IMR-90 (cell line): ENCODE results near the gene DPYD. TPM values are rescaled to one million over a fixed set of nuclear protein-coding genes. Genes with fewer than 3 reads are reported as not detected.

Source experiments
- ATAC-seq: fragments of 200-7000 bp; cut with Tn5 transposase; 2 replicates; pipeline ENCODE4 v1.9.1; 2020; ENCODE audit warnings: low read depth, mild to moderate bottlenecking, moderate library complexity
- BruUV-seq: library from RNA; stranded (reverse); fragments of 400-500 nt; replicated peaks from 2 replicates; lab custom pipeline; 2021; lab: Mats Ljungman, UMichigan
- CTCF ChIA-PET: fragments of 300-600 bp; formaldehyde crosslinking; extraction: SDS; loops from one replicate; lab custom pipeline; 2021; ENCODE audit warnings: antibody characterized with exemption; lab: Yijun Ruan, JAX
- POLR2A ChIA-PET: fragments of 300-600 bp; sonication (Branson Sonifier 250); formaldehyde crosslinking; loops from one replicate; lab custom pipeline; 2022; ENCODE audit warnings: antibody characterized with exemption; ENCODE audit not compliant: unreplicated experiment; lab: Charles Lee
- DNase-seq: peaks from one replicate; pipeline ENCODE4 v3.0.0; 2013
- H2AFZ ChIP-seq: replicated peaks from 2 replicates; pipeline ENCODE3; 2013; ENCODE audit warnings: low read length, mild to moderate bottlenecking; ENCODE audit not compliant: poor library complexity
- H2AK5ac ChIP-seq: 2 replicates; pipeline ENCODE4 v1.6.1; 2013; ENCODE audit warnings: low read depth, low read length, inconsistent platforms
- H2AK9ac ChIP-seq: replicated peaks from 2 replicates; pipeline ENCODE3; 2013; ENCODE audit warnings: mild to moderate bottlenecking, low read depth, low read length, moderate library complexity; ENCODE audit not compliant: poor library complexity
- H2BK120ac ChIP-seq: 2 replicates; pipeline ENCODE4 v1.6.1; 2013; ENCODE audit warnings: low read depth, low read length, inconsistent platforms
- H2BK15ac ChIP-seq: 3 replicates; pipeline ENCODE4 v1.6.1; 2013; ENCODE audit warnings: low read depth, low read length, inconsistent platforms
- H2BK20ac ChIP-seq: 2 replicates; pipeline ENCODE4 v1.6.1; 2013; ENCODE audit warnings: low read depth, mild to moderate bottlenecking, inconsistent platforms, low read length, moderate library complexity
- H2BK5ac ChIP-seq: 2 replicates; pipeline ENCODE4 v1.6.1; 2013; ENCODE audit warnings: mild to moderate bottlenecking, low read depth, low read length, inconsistent platforms; ENCODE audit not compliant: poor library complexity, severe bottlenecking
- H3K14ac ChIP-seq: replicated peaks from 2 replicates; pipeline ENCODE4 v1.6.1; 2013; ENCODE audit warnings: low read depth, low read length, inconsistent platforms
- H3K18ac ChIP-seq: 2 replicates; pipeline ENCODE4 v1.6.1; 2013; ENCODE audit warnings: low read depth, low read length, control low read depth
- H3K23ac ChIP-seq: 2 replicates; pipeline ENCODE4 v1.6.1; 2013; ENCODE audit warnings: low read depth, low read length, inconsistent platforms
- H3K27ac ChIP-seq: 2 replicates; pipeline ENCODE4 v1.5.1; 2013; ENCODE audit warnings: mild to moderate bottlenecking, control low read depth, low read length; ENCODE audit not compliant: insufficient read depth
- H3K27me3 ChIP-seq: 2 replicates; pipeline ENCODE4 v1.6.1; 2013; ENCODE audit warnings: low read length; ENCODE audit not compliant: control insufficient read depth, insufficient read depth
- H3K36me3 ChIP-seq: 2 replicates; pipeline ENCODE4 v1.6.1; 2013; ENCODE audit warnings: low read length, mixed read lengths; ENCODE audit not compliant: control insufficient read depth, insufficient read depth
- H3K4ac ChIP-seq: 2 replicates; pipeline ENCODE4 v1.6.1; 2013; ENCODE audit warnings: low read depth, low read length, inconsistent platforms
- H3K4me1 ChIP-seq: 2 replicates; pipeline ENCODE4 v1.6.1; 2013; ENCODE audit warnings: low read length, mixed read lengths; ENCODE audit not compliant: control insufficient read depth, insufficient read depth
- H3K4me2 ChIP-seq: 2 replicates; pipeline ENCODE4 v1.6.1; 2013; ENCODE audit warnings: low read depth, mild to moderate bottlenecking, control low read depth, low read length, moderate library complexity
- H3K4me3 ChIP-seq: 2 replicates; pipeline ENCODE4 v1.5.1; 2013; ENCODE audit warnings: low read depth, mild to moderate bottlenecking, control low read depth, low read length, moderate library complexity; ENCODE audit not compliant: insufficient read depth
- H3K56ac ChIP-seq: 2 replicates; pipeline ENCODE4 v1.6.1; 2013; ENCODE audit warnings: low read length, inconsistent platforms; ENCODE audit not compliant: insufficient read depth; ENCODE audit errors: extremely low read depth
- H3K79me1 ChIP-seq, 2 experiments: 2 replicates each; pipeline ENCODE4 v1.6.1; 2013; ENCODE audit warnings: low read length in 2 of 2, inconsistent platforms in 1 of 2, low read depth in 1 of 2
- H3K9ac ChIP-seq: 2 replicates; pipeline ENCODE4 v1.6.1; 2013; ENCODE audit warnings: low read depth, low read length, control low read depth
- H3K9me1 ChIP-seq: 2 replicates; pipeline ENCODE4 v1.6.1; 2013; ENCODE audit warnings: low read length, inconsistent platforms; ENCODE audit not compliant: insufficient read depth
- H3K9me3 ChIP-seq: 2 replicates; pipeline ENCODE4 v1.6.1; 2013; ENCODE audit warnings: low read length; ENCODE audit not compliant: control insufficient read depth, insufficient read depth
- H4K20me1 ChIP-seq: 2 replicates; pipeline ENCODE4 v1.6.1; 2013; ENCODE audit warnings: low read length, inconsistent platforms; ENCODE audit not compliant: insufficient read depth
- H4K5ac ChIP-seq: 2 replicates; pipeline ENCODE4 v1.6.1; 2013; ENCODE audit warnings: mild to moderate bottlenecking, low read depth, low read length, control low read depth
- H4K8ac ChIP-seq, 2 experiments: 2 replicates each; pipeline ENCODE4 v1.6.1; 2013; ENCODE audit warnings: low read depth in 2 of 2, low read length in 2 of 2, control low read depth in 1 of 2, inconsistent platforms in 1 of 2
- H4K91ac ChIP-seq: 2 replicates; pipeline ENCODE4 v1.6.1; 2013; ENCODE audit warnings: low read depth, low read length, inconsistent platforms; ENCODE audit not compliant: insufficient read depth
- BHLHE40 ChIP-seq: fragments of 150-350 bp; IDR thresholded peaks from 2 replicates; pipeline ENCODE4 v1.6.1; 2016; ENCODE audit warnings: mild to moderate bottlenecking, low read depth, low read length
- CEBPB ChIP-seq: IDR thresholded peaks from 2 replicates; pipeline ENCODE4 v1.6.1; 2012; ENCODE audit warnings: low read depth, low read length, improper control_type of control experiment
- CHD1 ChIP-seq: IDR thresholded peaks from 2 replicates; pipeline ENCODE4 v1.6.1; 2012; ENCODE audit warnings: low read depth, low read length, improper control_type of control experiment
- CTCF ChIP-seq: conservative IDR thresholded peaks from 2 replicates; pipeline ENCODE4 v1.5.1; 2012; ENCODE audit warnings: mild to moderate bottlenecking, low read depth, low read length, improper control_type of control experiment
- FOS ChIP-seq: fragments of 150-350 bp; IDR thresholded peaks from 2 replicates; pipeline ENCODE4 v1.6.1; 2016; ENCODE audit warnings: low read depth, low read length
- MAFK ChIP-seq: IDR thresholded peaks from 2 replicates; pipeline ENCODE4 v1.6.1; 2012; ENCODE audit warnings: low read depth, low read length, improper control_type of control experiment
- MAZ ChIP-seq: IDR thresholded peaks from 2 replicates; pipeline ENCODE4 v1.6.1; 2012; ENCODE audit warnings: low read depth, mild to moderate bottlenecking, low read length, improper control_type of control experiment, moderate library complexity, borderline replicate concordance
- MXI1 ChIP-seq: IDR thresholded peaks from 2 replicates; pipeline ENCODE4 v1.6.1; 2012; ENCODE audit warnings: low read depth, mild to moderate bottlenecking, low read length, moderate library complexity, borderline replicate concordance
- NFE2L2 ChIP-seq: fragments of 150-350 bp; IDR thresholded peaks from 2 replicates; pipeline ENCODE4 v1.6.1; 2016; ENCODE audit warnings: low read depth, mild to moderate bottlenecking, low read length
- POLR2A ChIP-seq: IDR thresholded peaks from 2 replicates; pipeline ENCODE4 v1.6.1; 2012; ENCODE audit warnings: mild to moderate bottlenecking, low read depth, low read length
- RAD21 ChIP-seq: IDR thresholded peaks from 2 replicates; pipeline ENCODE4 v1.6.1; 2012; ENCODE audit warnings: low read length, improper control_type of control experiment
- RCOR1 ChIP-seq: IDR thresholded peaks from 2 replicates; pipeline ENCODE4 v1.6.1; 2012; ENCODE audit warnings: mild to moderate bottlenecking, low read length, improper control_type of control experiment; ENCODE audit not compliant: insufficient replicate concordance
- RFX5 ChIP-seq: IDR thresholded peaks from 2 replicates; pipeline ENCODE4 v1.8.0; 2012; ENCODE audit warnings: low read depth, mild to moderate bottlenecking, low read length, moderate library complexity
- SMC3 ChIP-seq: fragments of 150-350 bp; IDR thresholded peaks from 2 replicates; pipeline ENCODE4 v1.6.1; 2016; ENCODE audit warnings: low read depth, mild to moderate bottlenecking, antibody characterized with exemption, low read length, moderate library complexity
- WGBS, 2 experiments: methylation state at CpG; one replicate each; pipeline versions ENCODE4 v1.1.5 to v1.1.7; 2013; ENCODE audit warnings: missing lambda C conversion rate in 2 of 2; ENCODE audit not compliant: insufficient read length in 1 of 2; ENCODE audit errors: extremely low coverage in 2 of 2; 5-methylcytosine and 5-hydroxymethylcytosine counted together
- dilution Hi-C: fragments of 300-500 bp; cut with HindIII; formaldehyde crosslinking; loops from one replicate; pipeline ENCODE4 v1.14.3; 2018; ENCODE audit warnings: low sequenced_read_pairs; ENCODE audit not compliant: unreplicated experiment
- in situ Hi-C: fragments of 300-500 bp; cut with MboI; formaldehyde crosslinking; loops from 3 replicates; pipeline ENCODE4 v1.14.3; 2019; ENCODE audit warnings: low sequenced_read_pairs, inconsistent platforms, mixed read lengths
- intact Hi-C: fragments of 100-400 bp; cut with micrococcal nuclease; formaldehyde crosslinking; loops from 2 replicates; pipeline ENCODE4 v1.10.0; 2022
- polyA plus RNA-seq, 3 experiments: library from polyadenylated mRNA; depleted of rRNA; stranded (reverse); fragments of >200 nt; gene quantifications; 2 replicates each; pipeline ENCODE4 v1.2.3, GENCODE V29; 2012; ENCODE audit warnings: low replicate concordance in 1 of 3
- total RNA-seq: library from RNA; depleted of rRNA; stranded (reverse); fragments of >200 nt; gene quantifications from 2 replicates; pipeline ENCODE4 v1.2.3, GENCODE V29; 2012
- TF ChIP-seq, protein P1 (sequence below): fragments of 150-350 bp; IDR thresholded peaks from 2 replicates; pipeline ENCODE4 v1.6.1; 2016; ENCODE audit warnings: low read depth, mild to moderate bottlenecking, low read length, moderate library complexity, borderline replicate concordance
- TF ChIP-seq, protein P2 (sequence below): fragments of 150-350 bp; IDR thresholded peaks from 2 replicates; pipeline ENCODE4 v1.6.1; 2017; ENCODE audit warnings: mild to moderate bottlenecking, antibody characterized with exemption, low read length, low read depth

Gene DPYD
- total and polyA plus RNA-seq, 2 of the 4 experiments (the other 2 are of a cell fraction): 9.3 to 47.3 TPM

DNA sequence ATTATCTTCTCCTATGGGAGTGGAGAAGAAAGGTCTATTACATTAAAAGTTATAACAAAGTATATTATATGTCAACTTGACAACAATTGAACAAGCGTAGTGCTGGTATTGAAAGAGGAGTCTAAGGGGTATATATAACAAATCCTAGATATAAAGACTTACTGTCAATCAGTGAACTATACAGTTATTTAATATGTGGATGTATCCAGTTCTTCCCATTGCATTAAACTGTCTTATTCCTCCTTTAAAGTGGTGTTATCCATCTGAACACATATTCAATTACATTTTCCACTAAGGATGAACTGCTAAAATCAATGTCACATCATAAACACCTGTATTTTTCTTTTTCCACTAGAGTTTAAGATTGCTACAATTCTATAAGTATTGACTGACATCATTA is 438.8 kb downstream of the DPYD start:
- Histone ChIP-seq H3K36me3 (no peaks in the 10 kb centered on the region), H3K9me1 (no peaks in the 10 kb centered on the region), H2BK5ac (no peak overlapping the region), H3K14ac (no peak overlapping the region), H2BK15ac (no peak overlapping the region), H4K8ac (no peak overlapping the region), H3K4me1 (no peaks in the 10 kb centered on the region), H4K5ac (no peak overlapping the region), H3K9ac (no peak overlapping the region), H3K27ac (no peak overlapping the region), H2AFZ (no peak overlapping the region), H2AK9ac (no peak overlapping the region), H3K9me3 (no peaks in the 10 kb centered on the region), H3K4ac (no peak overlapping the region), H3K4me2 (no peak overlapping the region), H2BK120ac (no peak overlapping the region), H4K20me1 (no peaks in the 10 kb centered on the region), H3K27me3 (no peaks in the 10 kb centered on the region), H3K79me1 (no peaks in the 10 kb centered on the region), H3K18ac (no peak overlapping the region), H2AK5ac (no peak overlapping the region), H3K23ac (no peak overlapping the region), H2BK20ac (no peak overlapping the region), H4K91ac (no peak overlapping the region), H3K4me3 (no peak overlapping the region), H3K56ac (no peak overlapping the region)
- ChIA-PET POLR2A (no interaction called here), CTCF (no interaction called here)
- no peak for ATAC-seq
- no CpG with 5 or more reads among the region's 1 CpG for WGBS, 2 experiments
- dilution Hi-C loops: no loop called here
- BruUV-seq: no TSS peak
- in situ Hi-C loops: no loop called here
- TF ChIP-seq CHD1 (no peak), MAFK (no peak), FOS (no peak), POLR2A (no peak), MAZ (no peak), CTCF (no peak), MXI1 (no peak), CEBPB (no peak), RFX5 (no peak), NFE2L2 (no peak), BHLHE40 (no peak), RCOR1 (no peak), RAD21 (no peak), SMC3 (no peak)
- TF ChIP-seq, protein P1, sequence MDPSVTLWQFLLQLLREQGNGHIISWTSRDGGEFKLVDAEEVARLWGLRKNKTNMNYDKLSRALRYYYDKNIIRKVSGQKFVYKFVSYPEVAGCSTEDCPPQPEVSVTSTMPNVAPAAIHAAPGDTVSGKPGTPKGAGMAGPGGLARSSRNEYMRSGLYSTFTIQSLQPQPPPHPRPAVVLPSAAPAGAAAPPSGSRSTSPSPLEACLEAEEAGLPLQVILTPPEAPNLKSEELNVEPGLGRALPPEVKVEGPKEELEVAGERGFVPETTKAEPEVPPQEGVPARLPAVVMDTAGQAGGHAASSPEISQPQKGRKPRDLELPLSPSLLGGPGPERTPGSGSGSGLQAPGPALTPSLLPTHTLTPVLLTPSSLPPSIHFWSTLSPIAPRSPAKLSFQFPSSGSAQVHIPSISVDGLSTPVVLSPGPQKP: no peak
- TF ChIP-seq, protein P2, sequence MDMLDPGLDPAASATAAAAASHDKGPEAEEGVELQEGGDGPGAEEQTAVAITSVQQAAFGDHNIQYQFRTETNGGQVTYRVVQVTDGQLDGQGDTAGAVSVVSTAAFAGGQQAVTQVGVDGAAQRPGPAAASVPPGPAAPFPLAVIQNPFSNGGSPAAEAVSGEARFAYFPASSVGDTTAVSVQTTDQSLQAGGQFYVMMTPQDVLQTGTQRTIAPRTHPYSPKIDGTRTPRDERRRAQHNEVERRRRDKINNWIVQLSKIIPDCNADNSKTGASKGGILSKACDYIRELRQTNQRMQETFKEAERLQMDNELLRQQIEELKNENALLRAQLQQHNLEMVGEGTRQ: no peak
- DNase-seq: no peak
- intact Hi-C loops: no loop called here
